SK-N-DZ (cell line): ENCODE data around the gene SNX22. TPM values are rescaled to one million over a fixed set of nuclear protein-coding genes. Genes with fewer than 3 reads are reported as not detected.
"Not testable (repeated sequence)": the region's sequence is repeated elsewhere in the genome, so short reads cannot be mapped to it uniquely, and the experiment has no call there.

Source experiments
- DNase-seq: peaks from one replicate; pipeline ENCODE4 v3.0.0-alpha.2; 2015; ENCODE audit warnings: low spot score
- polyA plus RNA-seq, 2 experiments: library from polyadenylated mRNA; depleted of rRNA; stranded (reverse); fragments of >200 nt; gene quantifications; 2 replicates each; pipeline ENCODE4 v1.2.3, GENCODE V29; 2014

SNX22 gene
- polyA plus RNA-seq (2014; cell fraction: cytosol; rRNA removed), result 4.5 and 6.9 TPM in 2 replicates
- 22.6 and 27.8 TPM in 2 replicates for polyA plus RNA-seq (2014; cell fraction: nucleus; rRNA removed)

GRCh38 chr15:64151727-64152506 lies at the start of gene SNX22:
Gene SNX22, plus strand, starts transcription at chr15:64151731. Its CDS starts 45 bp downstream, at chr15:64151776.
- no peak for DNase-seq

GRCh38 chr15:64102497-64102896 lies 49.0 kb upstream of the SNX22 start:
- no peak for DNase-seq

- no peak for DNase-seq
These were observed 46.3 kb upstream of the SNX22 start for GRCh38 chr15:64105113-64105704.

GRCh38 chr15:64107337-64107736 lies 44.2 kb upstream of the SNX22 start:
- no peak for DNase-seq

GRCh38 chr15:64110108-64110701 lies 41.3 kb upstream of the SNX22 start:
- not testable (repeated sequence) for DNase-seq

GRCh38 chr15:64110950-64111678 lies 40.4 kb upstream of the SNX22 start:
- DNase-seq, result no peak

GRCh38 chr15:64111679-64112050 lies 39.9 kb upstream of the SNX22 start:
- DNase-seq, result no peak

GRCh38 chr15:64112073-64112772 lies 39.3 kb upstream of the SNX22 start:
- no peak for DNase-seq

GRCh38 chr15:64112904-64113303 lies 38.6 kb upstream of the SNX22 start:
- DNase-seq, result no peak

- no peak for DNase-seq
These were observed 33.6 kb upstream of the SNX22 start for GRCh38 chr15:64117759-64118487.

- not testable (repeated sequence) for DNase-seq
These were observed 31.2 kb upstream of the SNX22 start for GRCh38 chr15:64120322-64120721.

- no peak for DNase-seq
These were observed 29.9 kb upstream of the SNX22 start for GRCh38 chr15:64121614-64122013.

GRCh38 chr15:64122444-64122843 lies 29.1 kb upstream of the SNX22 start:
- no peak for DNase-seq

- DNase-seq, result no peak
These were observed 28.6 kb upstream of the SNX22 start for GRCh38 chr15:64122936-64123351.

GRCh38 chr15:64125978-64126377 lies 25.6 kb upstream of the SNX22 start:
- DNase-seq, result no peak

- DNase-seq, result no peak
These were observed 23.8 kb upstream of the SNX22 start for GRCh38 chr15:64127521-64128270.

- no peak for DNase-seq
These were observed 21.4 kb upstream of the SNX22 start for GRCh38 chr15:64130159-64130558.

GRCh38 chr15:64131547-64131946 lies 20.0 kb upstream of the SNX22 start:
- DNase-seq, result no peak

GRCh38 chr15:64132217-64132616 lies 19.3 kb upstream of the SNX22 start:
- DNase-seq, result no peak
